SK-N-MC (cell line): Measurements from ENCODE around the gene PDS5A.

Source experiments
- EZH2 ChIP-seq: fragments of 200-600 bp; sonication (generic); IDR thresholded peaks from one replicate; pipeline ENCODE4 v1.6.1; 2017; ENCODE audit warnings: antibody characterized with exemption
- FOXP2 ChIP-seq: optimal IDR thresholded peaks from 2 replicates; pipeline ENCODE3; 2011; ENCODE audit warnings: mild to moderate bottlenecking, moderate library complexity; ENCODE audit not compliant: insufficient read depth; ENCODE audit errors: extremely low read length, control extremely low read depth
- POLR2AphosphoS5 ChIP-seq: IDR thresholded peaks from 2 replicates; pipeline ENCODE4 v1.6.1; 2012; ENCODE audit warnings: mild to moderate bottlenecking, low read depth, low read length, borderline replicate concordance

DNA sequence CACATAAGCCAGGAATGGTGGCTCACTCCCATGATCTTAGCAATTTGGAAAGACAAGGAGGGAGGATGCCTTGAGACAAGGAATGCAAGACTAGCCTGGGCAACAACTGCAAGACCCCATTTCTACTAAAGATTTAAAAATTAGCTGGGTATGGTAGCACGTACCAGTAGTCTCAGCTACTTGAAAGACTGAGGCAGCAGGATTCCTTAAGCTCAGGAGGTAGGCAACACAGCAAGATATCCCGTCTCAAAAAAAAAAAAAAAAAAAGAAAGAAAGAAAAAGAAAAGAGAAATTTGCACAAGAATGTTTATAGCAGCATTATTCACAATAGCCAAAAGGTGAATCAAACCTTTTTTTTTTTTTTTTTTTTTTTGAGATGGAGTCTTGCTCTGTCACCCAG, 29.7 kb downstream of the PDS5A start:
- no peak for TF ChIP-seq POLR2AphosphoS5
- TF ChIP-seq EZH2, result no peak
- TF ChIP-seq FOXP2, result no peak
